Neural cell (in vitro differentiated cells): ENCODE measurements around the gene IGF2BP2. TPM values are rescaled to one million over a fixed set of nuclear protein-coding genes. Genes with fewer than 3 reads are reported as not detected.

Source experiments
- H2AFZ ChIP-seq: fragments of 200-600, 300-800 bp; sonication (generic), shearing (Covaris generic); 2 replicates; pipeline ENCODE4 v1.6.0; 2014; ENCODE audit warnings: low read depth, mild to moderate bottlenecking, antibody characterized with exemption, low read length, moderate library complexity
- H3F3A ChIP-seq: fragments of 200-600 bp; shearing (Covaris generic); 2 replicates; pipeline ENCODE4 v1.6.1; 2016; ENCODE audit warnings: mild to moderate bottlenecking, moderate library complexity, mixed read lengths, antibody characterized with exemption, low read length; ENCODE audit not compliant: insufficient read depth, poor library complexity, severe bottlenecking
- H3K27ac ChIP-seq: fragments of 200-600, 300-800 bp; sonication (generic), shearing (Covaris generic); 2 replicates; pipeline ENCODE4 v1.5.1; 2014; ENCODE audit warnings: mild to moderate bottlenecking, low read length, moderate library complexity
- H3K27me3 ChIP-seq: fragments of 300-800, 200-600 bp; sonication (generic), shearing (Covaris generic); 2 replicates; pipeline ENCODE4 v1.6.0; 2014; ENCODE audit warnings: mild to moderate bottlenecking, low read depth, low read length, moderate library complexity; ENCODE audit not compliant: insufficient read depth
- H3K36me3 ChIP-seq: fragments of 300-800, 200-600 bp; sonication (generic), shearing (Covaris generic); 2 replicates; pipeline ENCODE4 v1.5.1; 2014; ENCODE audit warnings: mild to moderate bottlenecking, antibody characterized with exemption, low read length, moderate library complexity; ENCODE audit not compliant: insufficient read depth
- H3K4me2 ChIP-seq: fragments of 300-800, 200-600 bp; sonication (generic), shearing (Covaris generic); 2 replicates; pipeline ENCODE4 v1.6.0; 2014; ENCODE audit warnings: mild to moderate bottlenecking, low read length
- H3K4me3 ChIP-seq: fragments of 300-800, 200-600 bp; sonication (generic), shearing (Covaris generic); 2 replicates; pipeline ENCODE4 v1.5.1; 2014; ENCODE audit warnings: mild to moderate bottlenecking, low read length, moderate library complexity
- H3K79me2 ChIP-seq: fragments of 200-600 bp; shearing (Covaris generic); replicated peaks from 2 replicates; pipeline ENCODE4 v1.6.0; 2014; ENCODE audit warnings: mild to moderate bottlenecking, low read length, moderate library complexity; ENCODE audit not compliant: insufficient read depth
- H3K9ac ChIP-seq: fragments of 300-800, 200-600 bp; sonication (generic), shearing (Covaris generic); 2 replicates; pipeline ENCODE4 v1.6.1; 2016; ENCODE audit warnings: mild to moderate bottlenecking, low read length, mixed read lengths
- H3K9me2 ChIP-seq: fragments of 200-600 bp; shearing (Covaris generic); 2 replicates; pipeline ENCODE4 v1.6.1; 2016; ENCODE audit warnings: mild to moderate bottlenecking, low read length, mixed read lengths; ENCODE audit not compliant: insufficient read depth
- H3K9me3 ChIP-seq: fragments of 200-600, 300-800 bp; sonication (generic), shearing (Covaris generic); 2 replicates; pipeline ENCODE4 v1.6.1; 2016; ENCODE audit warnings: mild to moderate bottlenecking, mixed run types, low read length, moderate library complexity, mixed read lengths
- H4K20me1 ChIP-seq: fragments of 200-600 bp; shearing (Covaris generic); 2 replicates; pipeline ENCODE4 v1.6.1; 2016; ENCODE audit warnings: mild to moderate bottlenecking, mixed run types; ENCODE audit not compliant: insufficient read depth
- CTCF ChIP-seq: fragments of 450-650 bp; IDR thresholded peaks from 2 replicates; pipeline ENCODE4 v1.5.1; 2014; ENCODE audit warnings: antibody characterized with exemption, mild to moderate bottlenecking, moderate library complexity; ENCODE audit not compliant: poor library complexity, severe bottlenecking
- EP300 ChIP-seq: fragments of 450-650 bp; conservative IDR thresholded peaks from 2 replicates; pipeline ENCODE4 v1.6.1; 2014; ENCODE audit warnings: antibody characterized with exemption, mild to moderate bottlenecking, moderate library complexity; ENCODE audit not compliant: poor library complexity, severe bottlenecking
- EZH2 ChIP-seq: fragments of 200-600, 300-800 bp; shearing (Covaris generic), sonication (generic); IDR thresholded peaks from 2 replicates; pipeline ENCODE4 v1.6.1; 2014; ENCODE audit warnings: antibody characterized with exemption, low read length, borderline replicate concordance, mild to moderate bottlenecking; ENCODE audit not compliant: insufficient read depth, poor library complexity, severe bottlenecking
- MXI1 ChIP-seq: fragments of 450-650 bp; conservative IDR thresholded peaks from 2 replicates; pipeline ENCODE4 v1.6.1; 2014; ENCODE audit warnings: antibody characterized with exemption, mild to moderate bottlenecking; ENCODE audit not compliant: poor library complexity, severe bottlenecking
- POLR2AphosphoS5 ChIP-seq: IDR thresholded peaks from 2 replicates; pipeline ENCODE4 v1.6.1; 2012
- RAD21 ChIP-seq: fragments of 450-650 bp; conservative IDR thresholded peaks from 2 replicates; pipeline ENCODE4 v1.6.1; 2014; ENCODE audit warnings: antibody characterized with exemption, mild to moderate bottlenecking, moderate library complexity
- REST ChIP-seq: IDR thresholded peaks from 2 replicates; pipeline ENCODE4 v1.6.1; 2012; ENCODE audit warnings: borderline replicate concordance
- SMC3 ChIP-seq: fragments of 450-650 bp; conservative IDR thresholded peaks from 2 replicates; pipeline ENCODE4 v1.6.1; 2014; ENCODE audit warnings: antibody characterized with exemption, mild to moderate bottlenecking, moderate library complexity; ENCODE audit not compliant: poor library complexity
- TAF1 ChIP-seq: IDR thresholded peaks from 2 replicates; pipeline ENCODE4 v1.6.1; 2012; ENCODE audit warnings: low read depth
- polyA plus RNA-seq: library from polyadenylated mRNA; depleted of rRNA; stranded (reverse); fragments of >200 nt; gene quantifications from 2 replicates; pipeline ENCODE4 v1.2.3, GENCODE V29; 2014

Gene IGF2BP2
- polyA plus RNA-seq, 1 donor from 2014 or later: 46.6 TPM

- Histone ChIP-seq H2AFZ (no peak overlapping the region), H3K9ac (no peak overlapping the region), H3K27ac (no peak overlapping the region), H3F3A (no peaks in the 10 kb centered on the region), H3K9me2 (no peaks in the 10 kb centered on the region), H3K4me3 (no peak overlapping the region), H3K36me3 (no peaks in the 10 kb centered on the region), H3K4me2 (no peak overlapping the region), H3K79me2 (peaks cover 71% of the 10 kb centered on the region), H3K9me3 (no peaks in the 10 kb centered on the region), H4K20me1 (peaks cover 8% of the 10 kb centered on the region), H3K27me3 (no peaks in the 10 kb centered on the region)
- TF ChIP-seq MXI1: no peak
- no peak for TF ChIP-seq TAF1
- TF ChIP-seq EZH2: no peak
- no peak for TF ChIP-seq SMC3
- TF ChIP-seq POLR2AphosphoS5: no peak
- TF ChIP-seq RAD21: no peak
These were observed 27.5 kb downstream of the IGF2BP2 start for GRCh38 chr3:185797108-185797881.

DNA sequence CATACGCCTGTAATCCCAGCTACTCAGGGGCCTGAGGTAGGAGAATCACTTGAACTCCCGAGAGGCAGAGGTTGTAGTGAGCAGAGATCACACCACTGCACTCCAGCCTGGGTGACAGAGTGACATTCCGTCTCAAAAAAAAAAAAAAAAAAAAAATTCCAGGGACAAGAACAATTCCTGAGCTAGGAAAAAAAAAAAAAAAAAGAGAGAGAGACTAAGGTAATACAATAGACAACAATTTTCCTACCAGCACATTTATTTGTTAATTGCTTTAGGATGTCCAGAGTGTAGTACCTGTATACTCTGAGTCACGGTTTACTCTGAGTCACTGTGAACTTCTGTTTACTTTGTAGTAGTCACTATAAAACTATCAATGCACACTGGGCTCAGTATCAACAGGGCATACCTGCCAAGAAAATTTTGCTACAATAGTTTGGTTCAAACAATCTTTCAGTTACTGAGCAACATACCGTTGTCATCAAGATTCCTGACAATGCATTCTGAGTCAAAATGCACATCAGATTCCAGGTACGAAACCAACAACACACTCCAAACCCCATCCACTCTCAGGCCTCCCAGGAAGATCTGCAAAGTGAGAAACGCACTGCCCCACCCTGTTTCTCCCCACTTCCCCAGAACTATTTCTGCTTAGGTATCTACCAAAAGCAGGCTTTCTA, 28.3 kb downstream of the IGF2BP2 start:
- Histone ChIP-seq H3K4me3 (no peak overlapping the region), H4K20me1 (peaks cover 8% of the 10 kb centered on the region), H3K36me3 (no peaks in the 10 kb centered on the region), H3K9me3 (no peaks in the 10 kb centered on the region), H3K9ac (no peak overlapping the region), H3K9me2 (no peaks in the 10 kb centered on the region), H3K79me2 (peaks cover 78% of the 10 kb centered on the region), H3K27ac (no peak overlapping the region), H3F3A (no peaks in the 10 kb centered on the region), H3K4me2 (no peak overlapping the region), H2AFZ (no peak overlapping the region), H3K27me3 (no peaks in the 10 kb centered on the region)
- no peak for TF ChIP-seq EZH2
- TF ChIP-seq CTCF: no peak
- TF ChIP-seq MXI1: no peak
- TF ChIP-seq RAD21: no peak
- TF ChIP-seq POLR2AphosphoS5: no peak
- no peak for TF ChIP-seq SMC3
- no peak for TF ChIP-seq EP300
- no peak for TF ChIP-seq REST
- TF ChIP-seq TAF1: no peak
